Keratinocyte (primary cell): ENCODE data around the gene AGAP1. TPM values are rescaled to one million over a fixed set of nuclear protein-coding genes. Genes with fewer than 3 reads are reported as not detected.

Experiments
- DNase-seq: peaks from one replicate; pipeline ENCODE4 v3.0.0-alpha.2; 2011; ENCODE audit warnings: low read depth, missing footprints, low spot score
- FAIRE-seq: peaks from 2 replicates; lab custom pipeline; 2011; peaks lifted over from hg19 to GRCh38; lab: Jason Lieb, UNC
- H2AFZ ChIP-seq: 2 replicates; pipeline ENCODE4 v1.6.0; 2012; ENCODE audit warnings: low read length, control low read depth, inconsistent platforms; ENCODE audit not compliant: control insufficient read depth
- H3K27ac ChIP-seq: 2 replicates; pipeline ENCODE4 v1.5.1; 2011; ENCODE audit warnings: low read length; ENCODE audit not compliant: control insufficient read depth, insufficient read depth
- H3K27me3 ChIP-seq: 3 replicates; pipeline ENCODE4 v1.6.0; 2011; ENCODE audit warnings: low read length; ENCODE audit not compliant: control insufficient read depth, insufficient read depth; ENCODE audit errors: extremely low read depth
- H3K36me3 ChIP-seq, 2 experiments: 2 replicates in 1 of 2; 3 replicates in 1 of 2; pipeline ENCODE4 v1.5.1; 2011; ENCODE audit warnings: low read length in 2 of 2, mild to moderate bottlenecking in 1 of 2; ENCODE audit not compliant: control insufficient read depth in 2 of 2, insufficient read depth in 2 of 2; ENCODE audit errors: extremely low read depth in 1 of 2
- H3K4me1 ChIP-seq: 3 replicates; pipeline ENCODE4 v1.5.1; 2011; ENCODE audit warnings: low read length; ENCODE audit not compliant: control insufficient read depth, insufficient read depth; ENCODE audit errors: extremely low read depth
- H3K4me2 ChIP-seq: 3 replicates; pipeline ENCODE4 v1.6.0; 2011; ENCODE audit warnings: low read depth, low read length; ENCODE audit not compliant: control insufficient read depth, insufficient read depth; ENCODE audit errors: extremely low read depth
- H3K4me3 ChIP-seq, 3 experiments: fragments of 200-600 bp in 1 of 3; sonication (generic) in 1 of 3; 2 replicates in 2 of 3; 3 replicates in 1 of 3; pipeline ENCODE4 v1.5.1; 2011 to 2016; ENCODE audit warnings: low read length in 3 of 3, mild to moderate bottlenecking in 3 of 3, control low read depth in 2 of 3, inconsistent platforms in 1 of 3, low read depth in 1 of 3, mixed read lengths in 1 of 3, mixed run types in 1 of 3, moderate library complexity in 1 of 3; ENCODE audit not compliant: control insufficient read depth in 2 of 3, insufficient read depth in 2 of 3; ENCODE audit errors: extremely low read depth in 1 of 3
- H3K79me2 ChIP-seq: 2 replicates; pipeline ENCODE4 v1.6.0; 2012; ENCODE audit warnings: low read length; ENCODE audit not compliant: control insufficient read depth, insufficient read depth
- H3K9ac ChIP-seq: 3 replicates; pipeline ENCODE4 v1.6.0; 2011; ENCODE audit warnings: low read length; ENCODE audit not compliant: control insufficient read depth, insufficient read depth; ENCODE audit errors: extremely low read depth
- H3K9me1 ChIP-seq: 3 replicates; pipeline ENCODE4 v1.6.0; 2011; ENCODE audit warnings: low read length; ENCODE audit not compliant: control insufficient read depth, insufficient read depth; ENCODE audit errors: extremely low read depth
- H3K9me3 ChIP-seq: 2 replicates; pipeline ENCODE4 v1.5.1; 2012; ENCODE audit warnings: low read depth, low read length; ENCODE audit not compliant: control insufficient read depth
- H4K20me1 ChIP-seq: 3 replicates; pipeline ENCODE4 v1.6.0; 2011; ENCODE audit warnings: low read length; ENCODE audit not compliant: control insufficient read depth, insufficient read depth; ENCODE audit errors: extremely low read depth
- EZH2 ChIP-seq: IDR thresholded peaks from one replicate; pipeline ENCODE4 v1.6.1; 2012; ENCODE audit warnings: inconsistent platforms, mild to moderate bottlenecking, low read length, moderate library complexity
- dilution Hi-C: fragments of 300-500 bp; cut with MboI; formaldehyde crosslinking; loops from one replicate; pipeline ENCODE4 v1.7.0; 2020; ENCODE audit warnings: low sequenced_read_pairs; ENCODE audit not compliant: extremely low pct_ligation_motif_present
- polyA plus RNA-seq, 5 experiments: library from polyadenylated mRNA; depleted of rRNA in 3 of 5; stranded (reverse) in 3 of 5; stranded (forward) in 1 of 5; unstranded in 1 of 5; fragments of >200 nt; gene quantifications; 1 replicate in 1 of 5; 2 replicates in 3 of 5; 3 replicates in 1 of 5; pipeline versions ENCODE4 v1.2.1 to v1.2.3, GENCODE V29; 2011 to 2012; ENCODE audit warnings: missing spikeins in 2 of 5, low read depth in 1 of 5, low replicate concordance in 1 of 5
- TF ChIP-seq, protein P1 (sequence below), 3 experiments: IDR thresholded peaks in 1 of 3; conservative IDR thresholded peaks in 1 of 3; optimal IDR thresholded peaks in 1 of 3; 2 replicates in 2 of 3; 3 replicates in 1 of 3; pipeline versions ENCODE3 to v1.5.1; 2011; ENCODE audit warnings: low read length in 3 of 3, mild to moderate bottlenecking in 3 of 3, moderate library complexity in 2 of 3, control low read depth in 1 of 3, inconsistent platforms in 1 of 3; ENCODE audit not compliant: insufficient read depth in 2 of 3; ENCODE audit errors: extremely low read depth in 1 of 3

AGAP1 gene
- polyA plus RNA-seq, 1 donor (not counting 4 experiments of a cell fraction or from before 2014, with no cell fraction given), result 12.6 TPM

- peaks cover 6% of the 10 kb centered on the region for H3K4me1 ChIP-seq
- H3K9ac ChIP-seq, result no peak overlapping the region
- H2AFZ ChIP-seq, result no peak overlapping the region
- no peaks in the 10 kb centered on the region for H4K20me1 ChIP-seq
- dilution Hi-C loops, result no loop called here
- peaks cover 0 to 2% of the 10 kb centered on the region in 2 experiments for H3K36me3 ChIP-seq
- no peaks in the 10 kb centered on the region for H3K27me3 ChIP-seq
- H3K4me2 ChIP-seq, result no peak overlapping the region
- no peaks in the 10 kb centered on the region for H3K9me3 ChIP-seq
- no peak overlapping the region for H3K27ac ChIP-seq
- H3K9me1 ChIP-seq, result no peaks in the 10 kb centered on the region
- H3K4me3 ChIP-seq, result no peak overlapping the region
- TF ChIP-seq EZH2, result no peak
- TF ChIP-seq, protein P1, sequence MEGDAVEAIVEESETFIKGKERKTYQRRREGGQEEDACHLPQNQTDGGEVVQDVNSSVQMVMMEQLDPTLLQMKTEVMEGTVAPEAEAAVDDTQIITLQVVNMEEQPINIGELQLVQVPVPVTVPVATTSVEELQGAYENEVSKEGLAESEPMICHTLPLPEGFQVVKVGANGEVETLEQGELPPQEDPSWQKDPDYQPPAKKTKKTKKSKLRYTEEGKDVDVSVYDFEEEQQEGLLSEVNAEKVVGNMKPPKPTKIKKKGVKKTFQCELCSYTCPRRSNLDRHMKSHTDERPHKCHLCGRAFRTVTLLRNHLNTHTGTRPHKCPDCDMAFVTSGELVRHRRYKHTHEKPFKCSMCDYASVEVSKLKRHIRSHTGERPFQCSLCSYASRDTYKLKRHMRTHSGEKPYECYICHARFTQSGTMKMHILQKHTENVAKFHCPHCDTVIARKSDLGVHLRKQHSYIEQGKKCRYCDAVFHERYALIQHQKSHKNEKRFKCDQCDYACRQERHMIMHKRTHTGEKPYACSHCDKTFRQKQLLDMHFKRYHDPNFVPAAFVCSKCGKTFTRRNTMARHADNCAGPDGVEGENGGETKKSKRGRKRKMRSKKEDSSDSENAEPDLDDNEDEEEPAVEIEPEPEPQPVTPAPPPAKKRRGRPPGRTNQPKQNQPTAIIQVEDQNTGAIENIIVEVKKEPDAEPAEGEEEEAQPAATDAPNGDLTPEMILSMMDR (optimal IDR thresholded peaks at IDR 0.05 in 1 of 3, IDR thresholded peaks at IDR 0.05 in 1 of 3, conservative IDR thresholded peaks at IDR 0.05 in 1 of 3; ENCODE audit: extremely low read depth in 1 of 3, insufficient read depth in 2 of 3, low read length in 3 of 3), result no peak
- no peak for DNase-seq
- H3K79me2 ChIP-seq, result no peaks in the 10 kb centered on the region
- peak; percentile 13 for FAIRE-seq
These were observed 337.9 kb downstream of the AGAP1 start for GRCh38 chr2:235831755-235832154.

- H3K27me3 ChIP-seq, result no peaks in the 10 kb centered on the region
- H2AFZ ChIP-seq, result no peak overlapping the region
- peaks cover 0 to 2% of the 10 kb centered on the region in 2 experiments for H3K36me3 ChIP-seq
- H4K20me1 ChIP-seq, result no peaks in the 10 kb centered on the region
- no peaks in the 10 kb centered on the region for H3K9me3 ChIP-seq
- no peak overlapping the region for H3K4me3 ChIP-seq
- H3K9ac ChIP-seq, result no peak overlapping the region
- FAIRE-seq (no peak), DNase-seq (no peak)
- H3K4me1 ChIP-seq, result no peaks in the 10 kb centered on the region
- no peaks in the 10 kb centered on the region for H3K9me1 ChIP-seq
- dilution Hi-C loops, result no loop called here
- no peaks in the 10 kb centered on the region for H3K79me2 ChIP-seq
- no peak overlapping the region for H3K4me2 ChIP-seq
- no peak overlapping the region for H3K27ac ChIP-seq
- TF ChIP-seq EZH2, result no peak
- TF ChIP-seq, protein P1 (optimal IDR thresholded peaks at IDR 0.05 in 1 of 3, IDR thresholded peaks at IDR 0.05 in 1 of 3, conservative IDR thresholded peaks at IDR 0.05 in 1 of 3; ENCODE audit: extremely low read depth in 1 of 3, insufficient read depth in 2 of 3, low read length in 3 of 3), result no peak
These were observed 339.1 kb downstream of the AGAP1 start for GRCh38 chr2:235832941-235833340.
